ENCODE results near the gene ALDH7A1. TPM values are rescaled to one million over a fixed set of nuclear protein-coding genes. Genes with fewer than 3 reads are reported as not detected.

ALDH7A1 gene
- total RNA-seq, 1 experiment from 2014 or later, result 148 TPM

DNA sequence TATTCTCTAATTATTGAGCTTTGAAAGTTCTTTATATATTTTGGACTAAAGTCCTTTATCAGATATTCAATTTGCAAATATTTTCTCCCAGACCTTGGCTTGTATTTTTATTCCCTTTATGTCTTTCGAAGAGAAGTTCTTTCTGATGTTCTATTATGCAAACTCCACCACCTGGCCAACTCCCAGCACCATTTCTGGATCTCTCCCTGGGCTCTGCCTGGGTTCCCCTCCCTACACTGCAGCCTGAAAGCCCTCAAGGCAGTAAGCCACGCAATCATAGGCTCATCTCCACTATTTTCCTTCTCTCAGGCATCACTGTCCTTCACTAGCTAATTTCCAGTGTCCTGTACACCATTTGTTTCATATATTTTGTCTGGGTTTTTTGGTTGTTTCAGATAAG is 95.7 kb downstream of the ALDH7A1 start:
- no peaks in the 10 kb centered on the region for H3K27me3 ChIP-seq (ENCODE audit: insufficient read depth, low read length)
- H3K23me2 ChIP-seq (ENCODE audit: insufficient read length, low read depth, low read length, poor library complexity, severe bottlenecking), result no peaks in the 10 kb centered on the region
- H3K18ac ChIP-seq (ENCODE audit: insufficient read length, low read depth, low read length), result no peak overlapping the region
- H3K4me3 Mint-ChIP-seq, result no peak overlapping the region
- no peak overlapping the region for H2BK20ac ChIP-seq (ENCODE audit: low read depth, low read length, poor library complexity, severe bottlenecking)
- no peak overlapping the region for H4K91ac ChIP-seq (ENCODE audit: insufficient read length, low read depth, low read length)
- no peak overlapping the region for H3K23ac ChIP-seq (ENCODE audit: insufficient read length, low read depth, low read length)
- no peak overlapping the region for H3K27ac ChIP-seq (ENCODE audit: insufficient read length, low read depth, low read length)
- TF ChIP-seq CTCF (conservative IDR thresholded peaks at IDR 0.05), result no peak
- no peaks in the 10 kb centered on the region for H3K27me3 Mint-ChIP-seq (ENCODE audit: low read depth)
- H3K9ac ChIP-seq (ENCODE audit: extremely low read depth, insufficient read length, low read length), result no peak overlapping the region
- H2BK15ac ChIP-seq (ENCODE audit: low read depth, low read length), result no peak overlapping the region
- no peak for DNase-seq
- H2AK5ac ChIP-seq (ENCODE audit: insufficient read length, low read length), result no peak overlapping the region
- H2BK5ac ChIP-seq (ENCODE audit: insufficient read length, low read length), result no peak overlapping the region
- H3K27ac Mint-ChIP-seq, result no peak overlapping the region
- no peaks in the 10 kb centered on the region for H3K4me1 ChIP-seq (ENCODE audit: insufficient read depth, low read length)
- no peak overlapping the region for H3K4me2 ChIP-seq (ENCODE audit: insufficient read depth, insufficient read length, low read length)
- no peak overlapping the region for H3K14ac ChIP-seq (ENCODE audit: insufficient read depth, low read length)
- H3K9me3 Mint-ChIP-seq, result no peaks in the 10 kb centered on the region
- no peak overlapping the region for H4K5ac ChIP-seq (ENCODE audit: insufficient read length, low read depth, low read length)
- no peaks in the 10 kb centered on the region for H3K79me1 ChIP-seq (ENCODE audit: insufficient read depth, low read depth, low read length, poor library complexity, severe bottlenecking)
- H2BK120ac ChIP-seq (ENCODE audit: low read depth, low read length, poor library complexity, severe bottlenecking), result no peak overlapping the region
- H3K56ac ChIP-seq (ENCODE audit: insufficient read length, low read depth, low read length), result no peak overlapping the region
- no peak overlapping the region for H2AFZ ChIP-seq (ENCODE audit: low read length)
- no peak overlapping the region for H4K8ac ChIP-seq (replicated peaks; ENCODE audit: insufficient read length, low read depth, low read length)
- H3K4me1 Mint-ChIP-seq, result peaks cover 8 to 11% of the 10 kb centered on the region in 2 experiments
- no peaks in the 10 kb centered on the region for H3K9me3 ChIP-seq (ENCODE audit: control insufficient read depth, low read depth, low read length)
- WGBS (ENCODE audit: extremely low coverage, insufficient read length, low lambda C conversion rate), result no CpG with 5 or more reads among the region's 2 CpGs
- H3T11ph ChIP-seq (ENCODE audit: low read length), result no peak overlapping the region
- no peaks in the 10 kb centered on the region for H3K79me2 ChIP-seq (ENCODE audit: insufficient read depth, low read length)
- no peaks in the 10 kb centered on the region for H4K20me1 ChIP-seq (ENCODE audit: control insufficient read depth, insufficient read depth, insufficient read length)
- H2BK12ac ChIP-seq (ENCODE audit: insufficient read length, low read depth, low read length), result no peak overlapping the region
- H3K4ac ChIP-seq (ENCODE audit: low read depth, low read length), result no peak overlapping the region
- H3K36me3 Mint-ChIP-seq (ENCODE audit: insufficient read depth in 1 of 3, low read depth in 3 of 3), result peaks cover 1 to 3% (median 1%) of the 10 kb centered on the region in 3 experiments; a peak in 4 of 7 replicates
